IMR-90 (cell line): ENCODE data around the gene SLC26A8. TPM values are rescaled to one million over a fixed set of nuclear protein-coding genes. Genes with fewer than 3 reads are reported as not detected.

Experiments
- ATAC-seq: fragments of 200-7000 bp; cut with Tn5 transposase; 2 replicates; pipeline ENCODE4 v1.9.1; 2020; ENCODE audit warnings: low read depth, mild to moderate bottlenecking, moderate library complexity
- BruUV-seq: library from RNA; stranded (reverse); fragments of 400-500 nt; replicated peaks from 2 replicates; lab custom pipeline; 2021; lab: Mats Ljungman, UMichigan
- CTCF ChIA-PET: fragments of 300-600 bp; formaldehyde crosslinking; extraction: SDS; loops from one replicate; lab custom pipeline; 2021; ENCODE audit warnings: antibody characterized with exemption; lab: Yijun Ruan, JAX
- POLR2A ChIA-PET: fragments of 300-600 bp; sonication (Branson Sonifier 250); formaldehyde crosslinking; loops from one replicate; lab custom pipeline; 2022; ENCODE audit warnings: antibody characterized with exemption; ENCODE audit not compliant: unreplicated experiment; lab: Charles Lee
- DNase-seq: peaks from one replicate; pipeline ENCODE4 v3.0.0; 2013
- H2AFZ ChIP-seq: replicated peaks from 2 replicates; pipeline ENCODE3; 2013; ENCODE audit warnings: low read length, mild to moderate bottlenecking; ENCODE audit not compliant: poor library complexity
- H2AK5ac ChIP-seq: 2 replicates; pipeline ENCODE4 v1.6.1; 2013; ENCODE audit warnings: low read depth, low read length, inconsistent platforms
- H2AK9ac ChIP-seq: replicated peaks from 2 replicates; pipeline ENCODE3; 2013; ENCODE audit warnings: mild to moderate bottlenecking, low read depth, low read length, moderate library complexity; ENCODE audit not compliant: poor library complexity
- H2BK120ac ChIP-seq: 2 replicates; pipeline ENCODE4 v1.6.1; 2013; ENCODE audit warnings: low read depth, low read length, inconsistent platforms
- H2BK15ac ChIP-seq: 3 replicates; pipeline ENCODE4 v1.6.1; 2013; ENCODE audit warnings: low read depth, low read length, inconsistent platforms
- H2BK20ac ChIP-seq: 2 replicates; pipeline ENCODE4 v1.6.1; 2013; ENCODE audit warnings: low read depth, mild to moderate bottlenecking, inconsistent platforms, low read length, moderate library complexity
- H2BK5ac ChIP-seq: 2 replicates; pipeline ENCODE4 v1.6.1; 2013; ENCODE audit warnings: mild to moderate bottlenecking, low read depth, low read length, inconsistent platforms; ENCODE audit not compliant: poor library complexity, severe bottlenecking
- H3K14ac ChIP-seq: replicated peaks from 2 replicates; pipeline ENCODE4 v1.6.1; 2013; ENCODE audit warnings: low read depth, low read length, inconsistent platforms
- H3K18ac ChIP-seq: 2 replicates; pipeline ENCODE4 v1.6.1; 2013; ENCODE audit warnings: low read depth, low read length, control low read depth
- H3K23ac ChIP-seq: 2 replicates; pipeline ENCODE4 v1.6.1; 2013; ENCODE audit warnings: low read depth, low read length, inconsistent platforms
- H3K27ac ChIP-seq: 2 replicates; pipeline ENCODE4 v1.5.1; 2013; ENCODE audit warnings: mild to moderate bottlenecking, control low read depth, low read length; ENCODE audit not compliant: insufficient read depth
- H3K27me3 ChIP-seq: 2 replicates; pipeline ENCODE4 v1.6.1; 2013; ENCODE audit warnings: low read length; ENCODE audit not compliant: control insufficient read depth, insufficient read depth
- H3K36me3 ChIP-seq: 2 replicates; pipeline ENCODE4 v1.6.1; 2013; ENCODE audit warnings: low read length, mixed read lengths; ENCODE audit not compliant: control insufficient read depth, insufficient read depth
- H3K4ac ChIP-seq: 2 replicates; pipeline ENCODE4 v1.6.1; 2013; ENCODE audit warnings: low read depth, low read length, inconsistent platforms
- H3K4me1 ChIP-seq: 2 replicates; pipeline ENCODE4 v1.6.1; 2013; ENCODE audit warnings: low read length, mixed read lengths; ENCODE audit not compliant: control insufficient read depth, insufficient read depth
- H3K4me2 ChIP-seq: 2 replicates; pipeline ENCODE4 v1.6.1; 2013; ENCODE audit warnings: low read depth, mild to moderate bottlenecking, control low read depth, low read length, moderate library complexity
- H3K4me3 ChIP-seq: 2 replicates; pipeline ENCODE4 v1.5.1; 2013; ENCODE audit warnings: low read depth, mild to moderate bottlenecking, control low read depth, low read length, moderate library complexity; ENCODE audit not compliant: insufficient read depth
- H3K56ac ChIP-seq: 2 replicates; pipeline ENCODE4 v1.6.1; 2013; ENCODE audit warnings: low read length, inconsistent platforms; ENCODE audit not compliant: insufficient read depth; ENCODE audit errors: extremely low read depth
- H3K79me1 ChIP-seq, 2 experiments: 2 replicates each; pipeline ENCODE4 v1.6.1; 2013; ENCODE audit warnings: low read length in 2 of 2, inconsistent platforms in 1 of 2, low read depth in 1 of 2
- H3K9ac ChIP-seq: 2 replicates; pipeline ENCODE4 v1.6.1; 2013; ENCODE audit warnings: low read depth, low read length, control low read depth
- H3K9me1 ChIP-seq: 2 replicates; pipeline ENCODE4 v1.6.1; 2013; ENCODE audit warnings: low read length, inconsistent platforms; ENCODE audit not compliant: insufficient read depth
- H3K9me3 ChIP-seq: 2 replicates; pipeline ENCODE4 v1.6.1; 2013; ENCODE audit warnings: low read length; ENCODE audit not compliant: control insufficient read depth, insufficient read depth
- H4K20me1 ChIP-seq: 2 replicates; pipeline ENCODE4 v1.6.1; 2013; ENCODE audit warnings: low read length, inconsistent platforms; ENCODE audit not compliant: insufficient read depth
- H4K5ac ChIP-seq: 2 replicates; pipeline ENCODE4 v1.6.1; 2013; ENCODE audit warnings: mild to moderate bottlenecking, low read depth, low read length, control low read depth
- H4K8ac ChIP-seq, 2 experiments: 2 replicates each; pipeline ENCODE4 v1.6.1; 2013; ENCODE audit warnings: low read depth in 2 of 2, low read length in 2 of 2, control low read depth in 1 of 2, inconsistent platforms in 1 of 2
- H4K91ac ChIP-seq: 2 replicates; pipeline ENCODE4 v1.6.1; 2013; ENCODE audit warnings: low read depth, low read length, inconsistent platforms; ENCODE audit not compliant: insufficient read depth
- BHLHE40 ChIP-seq: fragments of 150-350 bp; IDR thresholded peaks from 2 replicates; pipeline ENCODE4 v1.6.1; 2016; ENCODE audit warnings: mild to moderate bottlenecking, low read depth, low read length
- CHD1 ChIP-seq: IDR thresholded peaks from 2 replicates; pipeline ENCODE4 v1.6.1; 2012; ENCODE audit warnings: low read depth, low read length, improper control_type of control experiment
- MAFK ChIP-seq: IDR thresholded peaks from 2 replicates; pipeline ENCODE4 v1.6.1; 2012; ENCODE audit warnings: low read depth, low read length, improper control_type of control experiment
- POLR2A ChIP-seq: IDR thresholded peaks from 2 replicates; pipeline ENCODE4 v1.6.1; 2012; ENCODE audit warnings: mild to moderate bottlenecking, low read depth, low read length
- RCOR1 ChIP-seq: IDR thresholded peaks from 2 replicates; pipeline ENCODE4 v1.6.1; 2012; ENCODE audit warnings: mild to moderate bottlenecking, low read length, improper control_type of control experiment; ENCODE audit not compliant: insufficient replicate concordance
- RFX5 ChIP-seq: IDR thresholded peaks from 2 replicates; pipeline ENCODE4 v1.8.0; 2012; ENCODE audit warnings: low read depth, mild to moderate bottlenecking, low read length, moderate library complexity
- SMC3 ChIP-seq: fragments of 150-350 bp; IDR thresholded peaks from 2 replicates; pipeline ENCODE4 v1.6.1; 2016; ENCODE audit warnings: low read depth, mild to moderate bottlenecking, antibody characterized with exemption, low read length, moderate library complexity
- WGBS, 2 experiments: methylation state at CpG; one replicate each; pipeline versions ENCODE4 v1.1.5 to v1.1.7; 2013; ENCODE audit warnings: missing lambda C conversion rate in 2 of 2; ENCODE audit not compliant: insufficient read length in 1 of 2; ENCODE audit errors: extremely low coverage in 2 of 2; 5-methylcytosine and 5-hydroxymethylcytosine counted together
- dilution Hi-C: fragments of 300-500 bp; cut with HindIII; formaldehyde crosslinking; loops from one replicate; pipeline ENCODE4 v1.14.3; 2018; ENCODE audit warnings: low sequenced_read_pairs; ENCODE audit not compliant: unreplicated experiment
- in situ Hi-C: fragments of 300-500 bp; cut with MboI; formaldehyde crosslinking; loops from 3 replicates; pipeline ENCODE4 v1.14.3; 2019; ENCODE audit warnings: low sequenced_read_pairs, inconsistent platforms, mixed read lengths
- intact Hi-C: fragments of 100-400 bp; cut with micrococcal nuclease; formaldehyde crosslinking; loops from 2 replicates; pipeline ENCODE4 v1.10.0; 2022
- polyA plus RNA-seq, 3 experiments: library from polyadenylated mRNA; depleted of rRNA; stranded (reverse); fragments of >200 nt; gene quantifications; 2 replicates each; pipeline ENCODE4 v1.2.3, GENCODE V29; 2012; ENCODE audit warnings: low replicate concordance in 1 of 3
- total RNA-seq: library from RNA; depleted of rRNA; stranded (reverse); fragments of >200 nt; gene quantifications from 2 replicates; pipeline ENCODE4 v1.2.3, GENCODE V29; 2012
- TF ChIP-seq, protein P1 (sequence below): fragments of 150-350 bp; IDR thresholded peaks from 2 replicates; pipeline ENCODE4 v1.6.1; 2017; ENCODE audit warnings: mild to moderate bottlenecking, antibody characterized with exemption, low read length, low read depth

Gene SLC26A8
- total and polyA plus RNA-seq, 2 of the 4 experiments (the other 2 are of a cell fraction), result 0.07 TPM; not detected in 1

- Histone ChIP-seq H2AFZ (no peak overlapping the region), H3K18ac (no peak overlapping the region), H3K9ac (no peak overlapping the region), H3K4ac (no peak overlapping the region), H2AK5ac (no peak overlapping the region), H3K36me3 (peaks cover 8% of the 10 kb centered on the region), H3K27me3 (no peaks in the 10 kb centered on the region), H4K8ac (no peak overlapping the region), H3K27ac (no peak overlapping the region), H3K4me1 (peaks cover 9% of the 10 kb centered on the region), H2BK5ac (no peak overlapping the region), H3K23ac (no peak overlapping the region), H2BK15ac (no peak overlapping the region), H2BK120ac (no peak overlapping the region), H3K14ac (no peak overlapping the region), H3K9me3 (no peaks in the 10 kb centered on the region), H3K79me1 (peaks cover 36 to 70% of the 10 kb centered on the region in 2 experiments), H4K5ac (no peak overlapping the region), H3K56ac (no peak overlapping the region), H4K91ac (no peak overlapping the region), H4K20me1 (peaks cover 39% of the 10 kb centered on the region), H2BK20ac (no peak overlapping the region), H3K4me3 (no peak overlapping the region), H3K4me2 (no peak overlapping the region), H2AK9ac (no peak overlapping the region), H3K9me1 (peaks cover 4% of the 10 kb centered on the region; the same call in 1 of the 2 replicates)
- ChIA-PET CTCF (no interaction called here), POLR2A (no interaction called here)
- in situ Hi-C loops (no loop called here), dilution Hi-C loops (no loop called here), intact Hi-C loops (no loop called here)
- ATAC-seq, result no peak
- WGBS, 2 experiments, result no CpG with 5 or more reads among the region's 2 CpGs
- DNase-seq, result no peak
- no TSS peak for BruUV-seq
- TF ChIP-seq POLR2A, result no peak
- TF ChIP-seq SMC3, result no peak
- TF ChIP-seq CHD1, result no peak
- TF ChIP-seq, protein P1, sequence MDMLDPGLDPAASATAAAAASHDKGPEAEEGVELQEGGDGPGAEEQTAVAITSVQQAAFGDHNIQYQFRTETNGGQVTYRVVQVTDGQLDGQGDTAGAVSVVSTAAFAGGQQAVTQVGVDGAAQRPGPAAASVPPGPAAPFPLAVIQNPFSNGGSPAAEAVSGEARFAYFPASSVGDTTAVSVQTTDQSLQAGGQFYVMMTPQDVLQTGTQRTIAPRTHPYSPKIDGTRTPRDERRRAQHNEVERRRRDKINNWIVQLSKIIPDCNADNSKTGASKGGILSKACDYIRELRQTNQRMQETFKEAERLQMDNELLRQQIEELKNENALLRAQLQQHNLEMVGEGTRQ, result no peak
- no peak for TF ChIP-seq RFX5
- TF ChIP-seq RCOR1, result no peak
- TF ChIP-seq BHLHE40, result no peak
- no peak for TF ChIP-seq MAFK
Measured at GRCh38 chr6:36061236-36061635, 36.8 kb upstream of the SLC26A8 start.
